Activated naive CD8-positive, alpha-beta T cell treated with anti-CD3 and anti-CD28 coated beads for 36 hours (primary cell): ENCODE data around the gene KCTD16. TPM values are rescaled to one million over a fixed set of nuclear protein-coding genes. Genes with fewer than 3 reads are reported as not detected.
A peak's percentile ranks its signal among the peaks of the same experiment; 100 is the strongest.

ENCODE experiments used
- DNase-seq: peaks from one replicate; pipeline ENCODE4 v3.0.0; 2021
- H3K27ac Mint-ChIP-seq: one replicate; pipeline ENCODE4 v1.8.0; 2022; ENCODE audit warnings: mild to moderate bottlenecking, moderate library complexity, mixed read lengths
- H3K27me3 Mint-ChIP-seq: one replicate; pipeline ENCODE4 v1.8.0; 2022; ENCODE audit warnings: mild to moderate bottlenecking, mixed read lengths
- H3K36me3 Mint-ChIP-seq: one replicate; pipeline ENCODE4 v1.8.0; 2021; ENCODE audit warnings: mild to moderate bottlenecking, mixed read lengths
- H3K4me1 Mint-ChIP-seq: one replicate; pipeline ENCODE4 v1.8.0; 2021; ENCODE audit warnings: mixed read lengths
- H3K4me3 Mint-ChIP-seq: one replicate; pipeline ENCODE4 v1.8.0; 2022; ENCODE audit warnings: mild to moderate bottlenecking, moderate library complexity, mixed read lengths
- H3K9me3 Mint-ChIP-seq: one replicate; pipeline ENCODE4 v1.8.0; 2022; ENCODE audit warnings: mixed read lengths
- total RNA-seq, 2 experiments: library from RNA; stranded (reverse); gene quantifications; one replicate each; pipeline ENCODE4 v1.2.3, GENCODE V29; 2021

KCTD16 gene
- total RNA-seq, 2 experiments from 2014 or later = 0.16 to 0.31 TPM

DNA sequence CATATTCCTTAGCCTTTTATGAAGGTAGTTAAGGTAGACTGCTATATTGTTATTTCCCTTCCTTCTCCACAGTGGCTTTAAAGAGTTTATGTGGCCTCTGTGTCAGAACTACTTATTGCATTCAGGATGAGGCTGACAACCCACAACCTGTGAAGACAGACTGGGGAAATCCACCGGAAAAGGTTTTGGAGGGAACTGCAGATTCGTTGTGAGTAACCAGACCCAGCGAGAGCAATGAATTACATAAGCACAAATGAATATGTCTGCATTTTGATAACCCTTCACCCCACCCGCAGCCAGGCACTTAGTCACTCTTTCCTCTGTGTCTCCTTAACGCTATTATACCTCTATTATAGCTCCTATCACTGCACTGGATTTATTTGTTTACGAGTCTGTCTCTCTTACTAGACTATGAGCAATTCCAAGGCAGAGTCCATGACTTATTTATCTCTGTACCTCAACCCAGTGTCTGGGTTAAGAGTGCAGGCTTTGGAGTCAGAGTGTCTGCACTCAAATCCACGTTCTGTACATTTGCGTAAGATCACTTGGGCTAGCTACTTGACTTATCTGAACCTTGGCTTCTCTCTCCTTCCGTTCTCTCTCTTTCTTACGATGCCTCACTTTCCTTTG lies 19.2 kb downstream of the KCTD16 start:
- DNase-seq = peak; percentile 74
- no peaks in the 10 kb centered on the region for H3K9me3 Mint-ChIP-seq
- H3K4me1 Mint-ChIP-seq = peaks cover 60% of the 10 kb centered on the region
- H3K27ac Mint-ChIP-seq = no peak overlapping the region
- no peaks in the 10 kb centered on the region for H3K27me3 Mint-ChIP-seq
- H3K36me3 Mint-ChIP-seq = peaks cover 9% of the 10 kb centered on the region
- peak overlapping the region; percentile 48 for H3K4me3 Mint-ChIP-seq

DNA sequence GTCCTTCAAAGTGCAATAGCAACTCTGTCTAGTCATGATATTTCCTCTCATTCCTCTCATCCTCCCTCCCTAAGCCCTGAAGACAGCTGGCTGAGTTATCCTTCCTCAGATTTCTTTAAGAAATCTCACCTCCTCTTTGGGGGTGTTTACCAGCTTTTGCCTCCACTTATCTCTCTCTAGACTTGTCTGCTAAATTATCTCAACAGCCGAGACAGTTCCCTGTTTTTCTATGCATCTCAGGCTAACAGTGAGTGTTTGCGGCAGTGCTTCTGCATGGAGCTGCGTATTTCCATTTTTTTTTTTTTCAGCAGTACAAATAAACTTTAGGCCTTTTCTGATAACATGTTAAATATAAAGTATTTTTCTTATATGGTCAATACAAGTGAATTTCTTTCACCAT lies 20.9 kb downstream of the KCTD16 start:
- no peak for DNase-seq
- H3K27ac Mint-ChIP-seq = no peak overlapping the region
- peak overlapping the region; percentile 2 for H3K4me3 Mint-ChIP-seq
- no peaks in the 10 kb centered on the region for H3K9me3 Mint-ChIP-seq
- peaks cover 9% of the 10 kb centered on the region for H3K36me3 Mint-ChIP-seq
- no peaks in the 10 kb centered on the region for H3K27me3 Mint-ChIP-seq
- H3K4me1 Mint-ChIP-seq = peaks cover 48% of the 10 kb centered on the region

DNA sequence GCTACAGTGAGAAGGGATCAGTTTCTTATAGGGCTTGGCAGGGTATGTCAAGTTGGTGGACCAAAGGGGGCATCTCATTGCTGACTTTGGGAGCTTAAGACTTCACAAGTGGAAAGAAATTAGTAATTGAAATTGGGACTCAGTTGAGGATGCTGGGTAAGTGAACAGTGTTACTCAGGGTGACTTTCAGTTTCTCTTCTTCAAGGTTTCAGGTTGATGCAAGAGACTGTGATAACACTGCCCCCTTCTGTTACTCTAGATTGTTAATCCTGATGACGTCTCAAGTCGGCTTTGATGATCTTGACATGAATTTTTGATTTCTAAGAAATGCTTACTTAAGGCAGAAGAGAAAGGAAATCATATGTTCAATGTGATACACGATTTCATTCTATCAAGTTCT lies 21.3 kb downstream of the KCTD16 start:
- Mint-ChIP-seq H3K9me3 (no peaks in the 10 kb centered on the region), H3K27me3 (no peaks in the 10 kb centered on the region), H3K36me3 (peaks cover 9% of the 10 kb centered on the region), H3K27ac (no peak overlapping the region), H3K4me1 (peaks cover 43% of the 10 kb centered on the region), H3K4me3 (no peak overlapping the region)
- DNase-seq = peak; percentile 9

DNA sequence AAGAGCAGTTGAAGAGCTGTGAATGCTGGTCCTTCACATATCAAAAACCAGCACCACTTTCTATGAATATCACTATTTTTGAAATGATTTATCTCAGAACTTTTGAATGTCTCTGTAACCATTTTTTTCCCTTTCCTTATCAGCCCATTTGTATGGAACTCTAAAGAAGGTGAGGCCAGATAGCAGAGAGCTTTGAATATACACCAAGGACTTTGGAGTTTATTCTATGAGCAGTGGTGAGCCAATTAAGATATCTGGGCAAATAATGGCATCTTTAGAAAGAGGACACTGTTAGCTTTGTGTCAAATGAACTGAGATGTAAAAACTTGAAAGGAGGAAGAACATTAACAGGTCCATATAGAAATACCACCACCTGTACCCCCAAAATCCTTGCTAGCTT lies 22.0 kb downstream of the KCTD16 start:
- no peaks in the 10 kb centered on the region for H3K9me3 Mint-ChIP-seq
- H3K4me1 Mint-ChIP-seq = peaks cover 36% of the 10 kb centered on the region
- no peak overlapping the region for H3K27ac Mint-ChIP-seq
- no peaks in the 10 kb centered on the region for H3K27me3 Mint-ChIP-seq
- H3K4me3 Mint-ChIP-seq = no peak overlapping the region
- peaks cover 9% of the 10 kb centered on the region for H3K36me3 Mint-ChIP-seq
- no peak for DNase-seq

DNA sequence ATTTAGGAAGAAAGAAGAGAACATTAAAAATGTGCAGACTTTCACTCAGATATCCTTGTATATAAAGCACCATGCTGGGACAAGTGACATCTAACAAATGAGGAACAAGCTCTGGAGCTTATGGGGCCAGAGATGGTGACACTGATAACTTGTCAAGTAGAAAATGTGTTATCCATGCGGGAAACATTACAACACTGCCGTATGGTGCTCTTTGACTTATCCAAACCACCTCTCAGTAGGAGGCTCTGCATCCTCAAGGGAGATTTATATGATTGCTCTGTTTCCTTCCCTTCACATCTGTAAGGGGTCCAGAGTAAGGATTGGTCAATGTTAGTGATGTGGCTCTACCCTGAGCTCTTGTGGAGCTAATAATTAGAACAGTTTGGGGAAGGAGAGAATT lies 23.5 kb downstream of the KCTD16 start:
- peaks cover 23% of the 10 kb centered on the region for H3K4me1 Mint-ChIP-seq
- peaks cover 1% of the 10 kb centered on the region for H3K36me3 Mint-ChIP-seq
- no peak overlapping the region for H3K4me3 Mint-ChIP-seq
- H3K27me3 Mint-ChIP-seq = peaks cover 2% of the 10 kb centered on the region
- H3K9me3 Mint-ChIP-seq = no peaks in the 10 kb centered on the region
- H3K27ac Mint-ChIP-seq = no peak overlapping the region
- no peak for DNase-seq

DNA sequence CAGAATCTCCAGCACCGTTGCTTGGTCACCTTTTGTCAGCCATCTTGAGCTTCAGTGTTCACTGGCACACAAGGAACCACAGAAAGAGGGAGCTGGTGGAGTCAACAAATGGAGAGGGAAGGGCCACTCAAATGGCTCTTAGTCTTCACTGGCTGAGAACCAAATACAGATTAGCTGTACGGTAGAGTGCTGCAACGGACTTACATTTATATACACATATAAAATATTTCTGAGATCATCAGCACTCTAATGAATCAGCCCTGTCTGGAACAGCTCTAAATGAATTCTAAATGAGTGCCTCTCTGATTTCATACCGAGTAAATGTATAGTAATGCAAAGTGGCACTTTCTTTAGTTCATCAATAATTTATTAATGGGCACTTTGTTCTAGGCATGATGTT lies 24.8 kb downstream of the KCTD16 start:
- Mint-ChIP-seq H3K9me3 (no peaks in the 10 kb centered on the region), H3K4me3 (no peak overlapping the region), H3K27ac (no peak overlapping the region), H3K4me1 (peaks cover 14% of the 10 kb centered on the region), H3K36me3 (no peaks in the 10 kb centered on the region), H3K27me3 (peaks cover 4% of the 10 kb centered on the region)
- no peak for DNase-seq

DNA sequence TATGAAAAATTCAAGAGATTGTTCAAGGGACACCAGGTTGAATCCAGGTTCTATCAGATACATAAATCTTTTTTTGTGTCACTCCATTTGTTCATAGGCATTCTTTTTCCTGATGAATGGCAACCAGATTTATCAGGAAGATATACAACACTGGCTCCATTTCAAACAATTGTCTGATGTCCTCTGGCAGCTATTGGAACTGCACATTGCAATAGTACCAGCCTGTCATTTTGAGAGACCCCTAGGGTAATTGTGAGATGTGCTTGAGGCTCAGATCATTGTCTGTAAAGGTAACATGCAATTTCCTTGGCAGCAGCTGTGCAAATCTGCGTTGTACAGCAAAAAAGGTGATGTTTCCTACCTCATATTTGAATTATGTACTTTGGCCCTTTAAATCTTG lies 25.9 kb downstream of the KCTD16 start:
- H3K36me3 Mint-ChIP-seq = no peaks in the 10 kb centered on the region
- peaks cover 9% of the 10 kb centered on the region for H3K27me3 Mint-ChIP-seq
- H3K27ac Mint-ChIP-seq = no peak overlapping the region
- peaks cover 3% of the 10 kb centered on the region for H3K4me1 Mint-ChIP-seq
- no peak for DNase-seq
- no peak overlapping the region for H3K4me3 Mint-ChIP-seq
- H3K9me3 Mint-ChIP-seq = no peaks in the 10 kb centered on the region

DNA sequence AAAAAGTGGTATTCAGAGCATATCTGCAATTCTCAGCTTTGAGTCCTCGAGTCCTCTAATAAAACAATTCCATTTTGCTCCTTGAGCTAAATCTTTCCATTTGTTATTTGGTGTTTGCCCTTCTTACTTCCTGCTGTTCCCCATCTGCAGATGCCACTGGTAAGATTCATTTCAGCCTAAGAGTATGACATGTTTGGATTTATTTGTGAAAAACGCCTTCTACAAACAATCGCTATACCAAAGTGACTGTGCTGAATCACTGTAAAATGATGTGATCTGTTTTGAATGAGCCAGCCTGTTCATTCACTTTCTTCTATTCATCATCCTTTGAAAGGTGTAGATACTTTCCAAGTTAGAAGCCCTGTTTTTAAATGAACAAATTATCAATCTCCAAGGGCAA lies 27.7 kb downstream of the KCTD16 start:
- no peaks in the 10 kb centered on the region for H3K36me3 Mint-ChIP-seq
- H3K27ac Mint-ChIP-seq = no peak overlapping the region
- H3K4me3 Mint-ChIP-seq = no peak overlapping the region
- peaks cover 16% of the 10 kb centered on the region for H3K27me3 Mint-ChIP-seq
- no peaks in the 10 kb centered on the region for H3K9me3 Mint-ChIP-seq
- DNase-seq = no peak
- peaks cover 2% of the 10 kb centered on the region for H3K4me1 Mint-ChIP-seq

DNA sequence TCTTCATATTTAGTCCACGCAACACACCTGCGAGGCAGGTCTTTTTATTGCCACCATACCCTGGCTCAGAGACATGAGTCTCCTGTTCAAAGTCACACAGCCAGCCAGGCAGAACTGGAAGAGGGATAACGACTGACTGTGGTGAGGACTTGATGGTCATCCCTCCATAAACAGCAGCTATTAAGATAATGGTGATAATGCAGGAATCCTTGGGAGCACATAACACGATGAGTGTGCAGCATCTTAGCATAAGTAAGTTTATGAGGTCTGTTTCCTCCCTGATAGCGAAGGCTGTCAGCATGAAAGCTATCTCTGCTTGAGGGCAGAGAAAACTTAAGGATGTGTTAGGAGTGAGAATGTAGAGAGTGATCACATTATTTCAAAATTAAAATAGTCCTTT lies 30.9 kb downstream of the KCTD16 start:
- Mint-ChIP-seq H3K27ac (no peak overlapping the region), H3K4me1 (peaks cover 2% of the 10 kb centered on the region), H3K36me3 (no peaks in the 10 kb centered on the region), H3K4me3 (no peak overlapping the region), H3K27me3 (peaks cover 45% of the 10 kb centered on the region), H3K9me3 (no peaks in the 10 kb centered on the region)
- no peak for DNase-seq

DNA sequence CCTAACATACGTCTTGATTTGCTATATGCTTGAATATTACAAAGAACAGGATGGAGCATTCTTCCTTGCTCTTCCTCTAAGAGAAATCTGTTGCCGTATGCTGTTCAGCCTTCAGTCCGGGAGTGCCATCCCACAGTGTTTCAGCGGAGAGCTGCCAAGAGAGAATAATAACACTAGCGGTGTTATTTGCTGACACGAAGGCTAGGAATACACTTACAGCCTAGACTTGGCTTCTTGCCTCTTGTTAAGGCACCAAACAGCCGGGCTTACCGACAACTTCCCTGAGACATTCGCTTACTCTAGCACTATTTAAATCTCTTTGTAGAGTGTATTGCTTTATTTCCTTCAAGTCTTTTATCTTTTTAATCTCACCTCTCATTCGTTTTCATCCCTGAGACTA lies 31.4 kb downstream of the KCTD16 start:
- DNase-seq = no peak
- Mint-ChIP-seq H3K9me3 (no peaks in the 10 kb centered on the region), H3K36me3 (no peaks in the 10 kb centered on the region), H3K4me3 (no peak overlapping the region), H3K27me3 (peaks cover 49% of the 10 kb centered on the region), H3K27ac (no peak overlapping the region), H3K4me1 (peaks cover 2% of the 10 kb centered on the region)

DNA sequence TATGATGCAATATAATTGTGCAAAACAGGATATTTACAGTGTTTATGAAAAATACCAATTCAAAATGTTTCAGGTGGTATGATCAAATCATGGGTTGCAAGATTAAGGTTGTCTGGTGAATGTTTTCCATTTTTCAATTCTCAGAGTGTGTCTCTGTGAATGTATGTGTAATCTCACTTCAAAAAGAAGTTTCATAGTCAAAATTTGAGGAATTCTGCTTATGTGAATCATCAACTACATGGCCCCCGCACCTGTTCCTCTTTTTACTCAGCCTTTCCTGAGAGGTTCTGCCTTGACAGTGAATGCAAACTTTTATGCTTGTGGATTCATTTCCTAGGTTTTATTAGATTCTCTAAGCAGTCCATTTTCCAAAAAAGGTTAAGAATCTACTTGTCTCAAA lies 32.1 kb downstream of the KCTD16 start:
- Mint-ChIP-seq H3K27me3 (peaks cover 55% of the 10 kb centered on the region), H3K27ac (no peak overlapping the region), H3K9me3 (no peaks in the 10 kb centered on the region), H3K4me1 (peaks cover 2% of the 10 kb centered on the region), H3K36me3 (no peaks in the 10 kb centered on the region), H3K4me3 (no peak overlapping the region)
- DNase-seq = no peak

DNA sequence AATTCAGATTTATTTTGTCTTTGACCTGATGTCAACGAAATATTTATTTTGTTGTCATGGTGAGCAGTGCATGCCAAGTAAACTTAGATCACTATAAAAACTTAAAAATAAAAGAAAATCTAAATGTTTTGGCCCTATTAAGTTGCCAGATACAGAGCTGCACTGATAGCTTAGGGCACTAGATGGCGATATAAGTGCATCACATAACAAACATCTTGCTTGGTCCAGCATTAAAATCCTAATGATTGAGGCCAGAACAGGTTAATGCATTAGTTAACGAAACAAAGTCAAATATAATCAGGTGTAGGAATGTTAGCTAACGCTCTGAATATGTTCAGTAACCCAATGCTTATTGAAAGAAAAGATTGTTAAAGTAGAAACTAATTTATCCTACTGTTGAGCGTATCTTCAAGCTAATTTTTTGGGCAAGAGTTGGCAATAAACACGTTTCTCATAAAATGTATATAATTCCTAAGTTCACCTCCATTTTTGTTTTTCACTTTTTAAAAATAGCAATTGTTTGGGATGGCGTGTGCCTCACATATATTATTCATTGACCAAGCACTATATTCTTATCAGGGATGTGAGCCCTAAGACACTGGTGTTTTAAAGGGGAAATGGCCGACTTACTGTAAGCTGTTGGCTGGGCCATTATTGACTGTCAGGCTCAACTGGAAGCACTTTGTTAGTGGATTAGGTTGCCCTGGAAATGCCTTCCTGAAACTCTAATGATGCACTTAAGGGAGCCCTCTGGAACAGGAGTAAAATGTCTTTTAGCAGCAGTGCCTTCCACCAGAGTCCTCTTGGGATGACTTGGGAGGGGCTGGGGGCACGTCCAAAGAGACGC lies 33.3 kb downstream of the KCTD16 start:
- H3K27ac Mint-ChIP-seq = no peak overlapping the region
- H3K4me3 Mint-ChIP-seq = no peak overlapping the region
- peak; percentile 6 for DNase-seq
- no peaks in the 10 kb centered on the region for H3K36me3 Mint-ChIP-seq
- no peaks in the 10 kb centered on the region for H3K4me1 Mint-ChIP-seq
- H3K9me3 Mint-ChIP-seq = no peaks in the 10 kb centered on the region
- H3K27me3 Mint-ChIP-seq = peaks cover 55% of the 10 kb centered on the region

DNA sequence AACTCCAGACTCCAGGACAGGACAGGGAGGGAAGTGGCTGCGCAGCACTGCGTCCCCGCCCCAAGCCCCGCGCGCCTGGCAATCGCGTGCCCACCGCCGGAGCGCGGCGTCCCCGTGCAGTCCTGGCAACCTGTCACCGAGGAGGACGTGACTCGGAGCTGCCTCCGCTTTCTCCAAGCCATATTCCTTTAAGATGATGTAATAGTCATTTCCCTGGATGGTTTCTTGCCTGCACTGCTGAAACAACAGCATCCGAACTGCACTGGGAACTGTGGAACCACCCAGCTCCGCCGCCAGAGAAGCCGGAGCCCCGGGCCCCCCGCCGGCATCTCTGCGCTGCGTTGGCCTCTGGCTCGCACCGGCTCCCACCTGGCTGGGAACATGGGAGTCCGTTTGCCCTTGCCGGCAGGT lies 34.5 kb downstream of the KCTD16 start:
- Mint-ChIP-seq H3K4me1 (no peaks in the 10 kb centered on the region), H3K27me3 (peaks cover 51% of the 10 kb centered on the region), H3K4me3 (no peak overlapping the region), H3K27ac (no peak overlapping the region), H3K9me3 (no peaks in the 10 kb centered on the region), H3K36me3 (no peaks in the 10 kb centered on the region)
- DNase-seq = no peak

DNA sequence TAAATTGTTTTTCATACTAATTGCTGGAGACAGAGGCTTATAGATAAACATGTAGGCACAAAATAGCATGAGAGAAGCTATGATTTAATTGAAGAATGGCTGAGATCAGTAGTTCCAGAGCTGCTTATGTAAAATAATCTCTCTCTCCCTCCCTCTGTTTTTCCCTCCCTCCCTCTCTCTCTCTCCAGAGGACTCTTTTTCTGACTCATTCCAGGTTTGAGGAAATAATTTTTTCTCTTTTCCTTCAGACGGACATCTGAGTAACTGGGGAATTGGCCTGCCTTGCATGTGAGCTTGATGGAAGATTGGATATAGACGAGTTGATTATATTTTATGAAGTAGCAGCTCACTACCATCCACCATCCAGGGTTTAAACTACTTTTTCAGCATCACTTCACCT lies 35.5 kb downstream of the KCTD16 start:
- Mint-ChIP-seq H3K4me3 (no peak overlapping the region), H3K27me3 (peaks cover 50% of the 10 kb centered on the region)

DNA sequence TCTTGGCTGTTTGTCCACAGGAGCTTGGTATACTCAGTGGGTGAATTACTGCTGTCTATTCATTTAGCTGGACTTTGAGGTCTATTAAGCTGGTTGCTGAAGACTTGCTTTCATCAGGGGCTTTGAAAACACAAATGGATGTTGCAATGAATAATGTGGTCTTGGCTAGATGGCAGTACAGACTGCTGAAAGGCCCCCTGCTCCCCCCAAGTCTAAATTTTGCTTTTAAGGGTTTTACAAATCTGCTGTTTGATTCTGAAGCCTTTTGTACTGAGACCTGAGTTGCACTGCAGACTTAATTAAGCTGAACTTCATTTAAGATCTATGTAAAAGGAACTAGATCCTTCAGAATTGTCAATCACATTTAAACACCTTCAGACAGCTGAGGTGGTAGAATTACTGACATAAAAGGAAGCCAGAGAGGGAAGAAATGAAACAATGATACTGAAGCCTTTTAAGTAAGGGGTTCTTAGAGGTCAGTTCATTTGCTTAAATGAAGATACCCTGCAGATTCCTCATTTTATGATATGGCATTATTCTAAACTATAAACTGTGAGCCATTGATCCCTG lies 37.3 kb downstream of the KCTD16 start:
- Mint-ChIP-seq H3K27me3 (peaks cover 43% of the 10 kb centered on the region), H3K4me3 (no peak overlapping the region)

More for the DNA sequence above, 35.5 kb downstream of the KCTD16 start:
- no peaks in the 10 kb centered on the region for H3K4me1 Mint-ChIP-seq
- no peak for DNase-seq
- H3K27ac Mint-ChIP-seq = no peak overlapping the region
- no peaks in the 10 kb centered on the region for H3K36me3 Mint-ChIP-seq
- no peaks in the 10 kb centered on the region for H3K9me3 Mint-ChIP-seq

More for the DNA sequence above, 37.3 kb downstream of the KCTD16 start:
- no peaks in the 10 kb centered on the region for H3K9me3 Mint-ChIP-seq
- no peak overlapping the region for H3K27ac Mint-ChIP-seq
- no peaks in the 10 kb centered on the region for H3K4me1 Mint-ChIP-seq
- DNase-seq = no peak
- H3K36me3 Mint-ChIP-seq = no peaks in the 10 kb centered on the region
